HEK293 (cell line): Measurements from ENCODE around the gene SGCG.
"Not testable (repeated sequence)": the region's sequence is repeated elsewhere in the genome, so short reads cannot be mapped to it uniquely, and the experiment has no call there.

Experiments
- CTCF ChIA-PET: fragments of 350-600 bp; formaldehyde crosslinking; extraction: SDS; loops from one replicate; lab custom pipeline; 2021; ENCODE audit warnings: antibody characterized with exemption; lab: Yijun Ruan, JAX
- POLR2A ChIA-PET: fragments of 300-600 bp; formaldehyde crosslinking; extraction: SDS; loops from one replicate; lab custom pipeline; 2020; ENCODE audit warnings: antibody characterized with exemption, inconsistent platforms; lab: Yijun Ruan, JAX
- H3K27ac ChIP-seq: fragments of 200-500 bp; sonication (Bioruptor generic); 2 replicates; pipeline ENCODE4 v1.5.1; 2014; ENCODE audit warnings: low read depth, low read length, control low read depth, inconsistent platforms; ENCODE audit errors: extremely low read depth
- H3K36me3 ChIP-seq, 2 experiments: fragments of 200-500 bp in 1 of 2; sonication (Bioruptor generic) in 1 of 2; 1 replicate in 1 of 2; 2 replicates in 1 of 2; pipeline ENCODE4 v1.5.1; 2014 to 2017; ENCODE audit warnings: inconsistent platforms in 2 of 2, low read length in 2 of 2; ENCODE audit not compliant: control insufficient read depth in 2 of 2, insufficient read depth in 1 of 2
- H3K4me1 ChIP-seq: fragments of 200-500 bp; sonication (Bioruptor generic); 2 replicates; pipeline ENCODE4 v1.5.1; 2014; ENCODE audit warnings: mild to moderate bottlenecking, low read length, inconsistent platforms; ENCODE audit not compliant: control insufficient read depth, insufficient read depth
- H3K4me3 ChIP-seq: 2 replicates; pipeline ENCODE4 v1.5.1; 2011; ENCODE audit warnings: low read depth, mild to moderate bottlenecking, control low read depth, low read length, moderate library complexity
- H3K9me3 ChIP-seq: fragments of 200-500 bp; sonication (Bioruptor generic); 2 replicates; pipeline ENCODE4 v1.5.1; 2014; ENCODE audit warnings: low read depth, low read length, inconsistent platforms; ENCODE audit not compliant: control insufficient read depth, insufficient read depth
- HOXD13 ChIP-seq: sonication (generic); formaldehyde crosslinking; IDR thresholded peaks from 2 replicates; pipeline ENCODE4 v1.8.0; 2022; ENCODE audit warnings: missing genetic modification reagents, borderline replicate concordance
- SP3 ChIP-seq: fragments of 450-650 bp; formaldehyde crosslinking; IDR thresholded peaks from 2 replicates; pipeline ENCODE4 v1.5.1; 2016; ENCODE audit warnings: missing biosample characterization, missing genetic modification characterization
- ZBTB11 ChIP-seq: fragments of 450-650 bp; formaldehyde crosslinking; conservative IDR thresholded peaks from 2 replicates; pipeline ENCODE4 v1.5.1; 2016; ENCODE audit warnings: low read depth, missing biosample characterization, missing genetic modification characterization
- ZBTB48 ChIP-seq: fragments of 450-650 bp; formaldehyde crosslinking; IDR thresholded peaks from 2 replicates; pipeline ENCODE4 v1.5.1; 2016; ENCODE audit warnings: missing biosample characterization, missing genetic modification characterization
- ZNF114 ChIP-seq: fragments of 450-650 bp; formaldehyde crosslinking; IDR thresholded peaks from 2 replicates; pipeline ENCODE4 v1.5.0; 2017; ENCODE audit warnings: missing biosample characterization, missing genetic modification characterization
- ZNF157 ChIP-seq: fragments of 450-650 bp; formaldehyde crosslinking; IDR thresholded peaks from 2 replicates; pipeline ENCODE4 v1.5.1; 2016; ENCODE audit warnings: missing biosample characterization, missing genetic modification characterization
- ZNF18 ChIP-seq: fragments of 450-650 bp; formaldehyde crosslinking; IDR thresholded peaks from 2 replicates; pipeline ENCODE4 v1.5.1; 2016; ENCODE audit warnings: missing biosample characterization, missing genetic modification characterization
- ZNF292 ChIP-seq: fragments of 450-650 bp; formaldehyde crosslinking; IDR thresholded peaks from 2 replicates; pipeline ENCODE4 v1.5.1; 2016; ENCODE audit warnings: low read depth, missing biosample characterization, missing genetic modification characterization, borderline replicate concordance
- ZNF37A ChIP-seq: fragments of 450-650 bp; IDR thresholded peaks from 2 replicates; pipeline ENCODE4 v1.5.1; 2018; ENCODE audit warnings: missing biosample characterization, missing genetic modification characterization
- ZNF473 ChIP-seq: fragments of 450-650 bp; formaldehyde crosslinking; IDR thresholded peaks from 2 replicates; pipeline ENCODE4 v1.5.1; 2017; ENCODE audit warnings: missing biosample characterization, missing genetic modification characterization
- ZNF561 ChIP-seq: fragments of 450-650 bp; IDR thresholded peaks from 2 replicates; pipeline ENCODE4 v1.5.1; 2018; ENCODE audit warnings: missing biosample characterization, missing genetic modification characterization, borderline replicate concordance
- ZNF776 ChIP-seq: fragments of 450-650 bp; formaldehyde crosslinking; IDR thresholded peaks from 2 replicates; pipeline ENCODE4 v1.5.0; 2017; ENCODE audit warnings: missing biosample characterization, missing genetic modification characterization, borderline replicate concordance
- ZNF791 ChIP-seq: fragments of 450-650 bp; formaldehyde crosslinking; IDR thresholded peaks from 2 replicates; pipeline ENCODE4 v1.5.1; 2016; ENCODE audit warnings: missing biosample characterization, missing genetic modification characterization
- TF ChIP-seq, protein P1 (sequence below): fragments of 450-650 bp; formaldehyde crosslinking; IDR thresholded peaks from 2 replicates; pipeline ENCODE4 v1.5.1; 2016; ENCODE audit warnings: missing biosample characterization, missing genetic modification characterization, low read depth
- TF ChIP-seq, protein P2 (sequence below): fragments of 450-650 bp; formaldehyde crosslinking; IDR thresholded peaks from 2 replicates; pipeline ENCODE4 v1.5.1; 2016; ENCODE audit warnings: missing biosample characterization, missing genetic modification characterization
- TF ChIP-seq, protein P3 (sequence below): fragments of 450-650 bp; formaldehyde crosslinking; IDR thresholded peaks from 2 replicates; pipeline ENCODE4 v1.5.1; 2016; ENCODE audit warnings: missing biosample characterization, missing genetic modification characterization, borderline replicate concordance

SGCG gene

DNA sequence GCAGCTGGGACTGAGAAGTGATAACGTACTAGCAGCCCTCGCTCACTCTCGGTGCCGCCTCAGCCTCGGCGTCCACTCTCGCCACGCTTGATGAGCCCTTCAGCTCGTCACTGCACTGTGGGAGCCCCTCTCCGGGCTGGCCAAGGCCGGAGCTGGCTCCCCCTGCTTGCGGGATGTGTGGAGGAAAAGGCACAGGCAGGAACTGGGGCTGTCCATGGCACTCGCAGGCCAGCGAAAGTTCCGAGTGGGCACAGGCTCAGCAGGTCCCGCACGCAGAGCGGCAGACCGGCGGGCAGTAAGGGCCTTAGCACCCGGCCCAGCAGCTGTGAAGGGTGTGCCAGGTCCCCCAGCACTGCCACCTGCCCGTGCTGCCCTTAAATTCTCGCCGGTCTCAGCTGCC, 38.8 kb upstream of the SGCG start (continued):
- TF ChIP-seq, protein P1, sequence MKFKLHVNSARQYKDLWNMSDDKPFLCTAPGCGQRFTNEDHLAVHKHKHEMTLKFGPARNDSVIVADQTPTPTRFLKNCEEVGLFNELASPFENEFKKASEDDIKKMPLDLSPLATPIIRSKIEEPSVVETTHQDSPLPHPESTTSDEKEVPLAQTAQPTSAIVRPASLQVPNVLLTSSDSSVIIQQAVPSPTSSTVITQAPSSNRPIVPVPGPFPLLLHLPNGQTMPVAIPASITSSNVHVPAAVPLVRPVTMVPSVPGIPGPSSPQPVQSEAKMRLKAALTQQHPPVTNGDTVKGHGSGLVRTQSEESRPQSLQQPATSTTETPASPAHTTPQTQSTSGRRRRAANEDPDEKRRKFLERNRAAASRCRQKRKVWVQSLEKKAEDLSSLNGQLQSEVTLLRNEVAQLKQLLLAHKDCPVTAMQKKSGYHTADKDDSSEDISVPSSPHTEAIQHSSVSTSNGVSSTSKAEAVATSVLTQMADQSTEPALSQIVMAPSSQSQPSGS (tag by site-specific recombination), result no peak
- TF ChIP-seq ZNF157 (tag by site-specific recombination) (no peak), ZNF776 (tag by site-specific recombination) (no peak), ZNF561 (tag by site-specific recombination) (no peak), ZBTB48 (tag by site-specific recombination) (no peak), ZNF292 (no peak), ZNF18 (tag by site-specific recombination) (no peak), HOXD13 (CRISPR knock-in tag) (no peak), ZNF37A (tag by site-specific recombination) (no peak), ZNF473 (tag by site-specific recombination) (no peak)
- TF ChIP-seq, protein P2, sequence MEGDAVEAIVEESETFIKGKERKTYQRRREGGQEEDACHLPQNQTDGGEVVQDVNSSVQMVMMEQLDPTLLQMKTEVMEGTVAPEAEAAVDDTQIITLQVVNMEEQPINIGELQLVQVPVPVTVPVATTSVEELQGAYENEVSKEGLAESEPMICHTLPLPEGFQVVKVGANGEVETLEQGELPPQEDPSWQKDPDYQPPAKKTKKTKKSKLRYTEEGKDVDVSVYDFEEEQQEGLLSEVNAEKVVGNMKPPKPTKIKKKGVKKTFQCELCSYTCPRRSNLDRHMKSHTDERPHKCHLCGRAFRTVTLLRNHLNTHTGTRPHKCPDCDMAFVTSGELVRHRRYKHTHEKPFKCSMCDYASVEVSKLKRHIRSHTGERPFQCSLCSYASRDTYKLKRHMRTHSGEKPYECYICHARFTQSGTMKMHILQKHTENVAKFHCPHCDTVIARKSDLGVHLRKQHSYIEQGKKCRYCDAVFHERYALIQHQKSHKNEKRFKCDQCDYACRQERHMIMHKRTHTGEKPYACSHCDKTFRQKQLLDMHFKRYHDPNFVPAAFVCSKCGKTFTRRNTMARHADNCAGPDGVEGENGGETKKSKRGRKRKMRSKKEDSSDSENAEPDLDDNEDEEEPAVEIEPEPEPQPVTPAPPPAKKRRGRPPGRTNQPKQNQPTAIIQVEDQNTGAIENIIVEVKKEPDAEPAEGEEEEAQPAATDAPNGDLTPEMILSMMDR (tag by site-specific recombination), result no peak

GRCh38 chr13:23142607-23143006, 38.2 kb upstream of the SGCG start:
- H3K36me3 ChIP-seq, H3K4me1 ChIP-seq, H3K4me3 ChIP-seq, H3K9me3 ChIP-seq, POLR2A ChIA-PET, CTCF ChIA-PET, H3K27ac ChIP-seq: not testable (repeated sequence)

- no peak for TF ChIP-seq ZBTB48 (tag by site-specific recombination)
- no peak for TF ChIP-seq ZNF114 (tag by site-specific recombination)
- TF ChIP-seq ZNF791 (tag by site-specific recombination), result no peak
- no peak for TF ChIP-seq SP3 (tag by site-specific recombination)
- TF ChIP-seq ZBTB11 (tag by site-specific recombination), result no peak
- TF ChIP-seq, protein P3, sequence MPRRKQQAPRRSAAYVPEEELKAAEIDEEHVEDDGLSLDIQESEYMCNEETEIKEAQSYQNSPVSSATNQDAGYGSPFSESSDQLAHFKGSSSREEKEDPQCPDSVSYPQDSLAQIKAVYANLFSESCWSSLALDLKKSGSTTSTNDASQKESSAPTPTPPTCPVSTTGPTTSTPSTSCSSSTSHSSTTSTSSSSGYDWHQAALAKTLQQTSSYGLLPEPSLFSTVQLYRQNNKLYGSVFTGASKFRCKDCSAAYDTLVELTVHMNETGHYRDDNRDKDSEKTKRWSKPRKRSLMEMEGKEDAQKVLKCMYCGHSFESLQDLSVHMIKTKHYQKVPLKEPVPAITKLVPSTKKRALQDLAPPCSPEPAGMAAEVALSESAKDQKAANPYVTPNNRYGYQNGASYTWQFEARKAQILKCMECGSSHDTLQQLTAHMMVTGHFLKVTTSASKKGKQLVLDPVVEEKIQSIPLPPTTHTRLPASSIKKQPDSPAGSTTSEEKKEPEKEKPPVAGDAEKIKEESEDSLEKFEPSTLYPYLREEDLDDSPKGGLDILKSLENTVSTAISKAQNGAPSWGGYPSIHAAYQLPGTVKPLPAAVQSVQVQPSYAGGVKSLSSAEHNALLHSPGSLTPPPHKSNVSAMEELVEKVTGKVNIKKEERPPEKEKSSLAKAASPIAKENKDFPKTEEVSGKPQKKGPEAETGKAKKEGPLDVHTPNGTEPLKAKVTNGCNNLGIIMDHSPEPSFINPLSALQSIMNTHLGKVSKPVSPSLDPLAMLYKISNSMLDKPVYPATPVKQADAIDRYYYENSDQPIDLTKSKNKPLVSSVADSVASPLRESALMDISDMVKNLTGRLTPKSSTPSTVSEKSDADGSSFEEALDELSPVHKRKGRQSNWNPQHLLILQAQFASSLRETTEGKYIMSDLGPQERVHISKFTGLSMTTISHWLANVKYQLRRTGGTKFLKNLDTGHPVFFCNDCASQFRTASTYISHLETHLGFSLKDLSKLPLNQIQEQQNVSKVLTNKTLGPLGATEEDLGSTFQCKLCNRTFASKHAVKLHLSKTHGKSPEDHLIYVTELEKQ, result no peak
- CTCF ChIA-PET, result interaction anchor here (1.9 kb wide), 1 partner anchor 14 kb away, joined by 5 read pairs; no protein-coding TSS in a partner anchor
- no peaks in the 10 kb centered on the region for H3K36me3 ChIP-seq
- no peaks in the 10 kb centered on the region for H3K4me1 ChIP-seq
- POLR2A ChIA-PET, result no interaction called here
- H3K9me3 ChIP-seq, result no peaks in the 10 kb centered on the region
- H3K4me3 ChIP-seq, result no peak overlapping the region
- no peak overlapping the region for H3K27ac ChIP-seq
Measured at GRCh38 chr13:23144431-23144830, 36.3 kb upstream of the SGCG start.
